LoVo (cell line): ENCODE results near the gene TSPAN9.

Experiments
- DNase-seq: peaks from one replicate; pipeline ENCODE4 v3.0.0-alpha.2; 2016; ENCODE audit warnings: low spot score

The TSPAN9 gene, protein sequence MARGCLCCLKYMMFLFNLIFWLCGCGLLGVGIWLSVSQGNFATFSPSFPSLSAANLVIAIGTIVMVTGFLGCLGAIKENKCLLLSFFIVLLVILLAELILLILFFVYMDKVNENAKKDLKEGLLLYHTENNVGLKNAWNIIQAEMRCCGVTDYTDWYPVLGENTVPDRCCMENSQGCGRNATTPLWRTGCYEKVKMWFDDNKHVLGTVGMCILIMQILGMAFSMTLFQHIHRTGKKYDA

DNA sequence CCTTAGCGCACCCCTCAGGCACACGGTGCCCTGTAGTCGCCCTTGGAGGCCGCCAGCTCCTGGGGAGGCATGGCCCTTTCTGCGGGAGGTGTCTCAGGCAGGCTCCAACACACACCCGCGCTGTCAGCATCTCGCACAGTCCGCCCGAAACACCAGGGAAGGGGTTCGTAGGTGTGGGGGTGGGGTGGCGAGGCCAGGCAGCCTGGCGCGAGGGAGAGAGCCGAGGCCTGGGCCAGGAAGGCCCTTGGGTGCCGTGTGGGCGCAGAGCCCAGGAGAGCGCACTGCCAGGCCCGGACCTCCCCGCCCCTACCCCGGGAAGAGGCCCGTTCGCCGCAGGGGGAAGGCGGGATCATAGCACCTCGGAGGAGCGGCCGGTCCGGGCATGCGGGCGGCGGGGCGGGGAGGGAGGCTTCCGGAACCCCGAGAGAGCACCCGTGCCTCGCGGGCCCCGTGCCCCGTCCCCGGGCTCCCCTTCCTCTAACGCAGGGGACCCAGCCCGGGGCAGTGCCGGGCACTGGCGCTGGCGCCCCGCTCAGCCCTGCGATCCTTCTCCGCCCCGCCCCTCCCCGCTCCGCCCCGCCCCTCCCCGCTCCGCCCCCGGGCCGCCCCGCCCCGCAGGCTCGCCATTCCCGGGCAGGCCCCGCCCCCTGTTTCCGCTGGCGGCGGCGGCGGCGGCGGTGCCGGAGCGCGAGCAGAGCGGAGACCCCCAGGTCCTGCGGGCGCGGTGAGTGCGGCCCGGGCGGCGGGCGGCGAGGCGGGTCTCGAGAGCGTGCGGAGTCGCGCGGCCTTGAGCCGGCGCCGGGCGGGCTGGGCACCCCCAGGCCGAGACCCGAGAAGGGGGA lies at the start of gene TSPAN9:
Gene TSPAN9 (plus strand): TSS at position 650 of the 842 bp plus-strand sequence. CDS start 123,815 bp downstream, outside the sequence.
- DNase-seq, result peak; percentile 83

DNA sequence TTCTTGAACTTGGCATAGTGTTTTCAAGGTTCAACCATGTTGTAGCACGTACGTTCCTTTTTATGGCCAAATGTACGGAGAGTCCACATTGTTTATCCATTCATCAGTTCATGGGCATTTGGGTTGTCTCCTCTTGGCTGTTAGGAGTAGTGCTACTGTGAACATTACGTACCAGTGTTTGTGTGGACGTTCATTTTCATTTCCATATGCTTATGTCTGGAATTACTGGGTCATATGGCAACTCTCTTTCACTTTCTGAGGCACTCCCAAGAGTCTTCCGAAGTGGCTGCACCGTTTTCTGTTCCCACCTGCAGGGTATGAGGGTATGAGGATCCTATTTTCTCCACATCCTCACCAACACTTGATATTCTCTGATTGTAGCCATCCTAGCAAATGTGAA lies 49.1 kb upstream of the TSPAN9 start:
- no peak for DNase-seq

DNA sequence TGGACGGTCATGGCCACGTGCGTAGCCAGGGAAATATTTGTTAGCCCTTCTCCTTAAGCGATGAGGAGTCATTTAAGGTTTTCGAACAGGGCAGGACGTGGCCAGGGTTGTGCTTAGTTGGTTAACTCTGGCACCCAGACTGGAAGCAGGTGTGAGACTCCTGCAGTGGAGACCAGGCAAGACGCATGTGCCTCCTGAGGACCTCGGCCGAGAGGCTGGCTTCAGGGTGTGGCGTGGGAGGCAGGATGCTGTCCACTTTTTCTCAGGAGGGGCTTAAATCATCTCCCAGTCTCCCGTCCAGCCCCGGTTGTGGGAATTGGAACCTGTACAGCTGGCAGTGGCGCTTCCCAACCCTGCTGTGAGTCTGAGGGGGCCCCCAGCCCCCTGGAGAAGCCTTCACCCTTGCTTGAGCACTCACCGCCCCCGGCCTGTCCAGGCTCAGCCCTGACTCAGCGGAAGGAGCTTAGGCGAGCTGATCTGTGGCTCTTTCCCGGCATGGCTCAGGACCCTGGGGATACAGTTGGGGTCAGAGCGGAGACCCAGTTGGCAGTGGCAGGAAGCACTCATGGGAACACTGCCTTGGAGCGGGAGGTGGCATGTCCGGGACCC lies 46.3 kb upstream of the TSPAN9 start:
- DNase-seq, result no peak

DNA sequence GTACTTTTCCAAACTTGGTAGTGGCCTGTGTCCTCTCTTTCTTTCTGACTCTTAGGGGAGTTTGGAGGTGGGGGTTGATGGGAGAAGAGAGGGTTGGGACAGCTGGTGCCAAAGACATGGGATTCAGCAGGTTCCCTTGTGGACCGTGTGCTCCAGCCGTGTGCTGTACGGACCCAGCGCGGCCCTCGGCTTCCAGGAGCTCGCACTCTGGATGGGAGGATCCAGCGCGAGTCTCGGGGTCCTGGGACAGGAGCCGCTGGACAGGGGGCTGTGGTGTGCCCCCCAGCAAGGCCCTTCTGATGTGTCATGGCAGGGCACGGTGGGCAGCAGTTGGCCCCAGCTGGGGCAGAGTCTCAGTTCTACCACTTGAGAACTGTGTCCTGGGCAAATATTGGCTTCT lies 45.0 kb upstream of the TSPAN9 start:
- DNase-seq, result no peak

DNA sequence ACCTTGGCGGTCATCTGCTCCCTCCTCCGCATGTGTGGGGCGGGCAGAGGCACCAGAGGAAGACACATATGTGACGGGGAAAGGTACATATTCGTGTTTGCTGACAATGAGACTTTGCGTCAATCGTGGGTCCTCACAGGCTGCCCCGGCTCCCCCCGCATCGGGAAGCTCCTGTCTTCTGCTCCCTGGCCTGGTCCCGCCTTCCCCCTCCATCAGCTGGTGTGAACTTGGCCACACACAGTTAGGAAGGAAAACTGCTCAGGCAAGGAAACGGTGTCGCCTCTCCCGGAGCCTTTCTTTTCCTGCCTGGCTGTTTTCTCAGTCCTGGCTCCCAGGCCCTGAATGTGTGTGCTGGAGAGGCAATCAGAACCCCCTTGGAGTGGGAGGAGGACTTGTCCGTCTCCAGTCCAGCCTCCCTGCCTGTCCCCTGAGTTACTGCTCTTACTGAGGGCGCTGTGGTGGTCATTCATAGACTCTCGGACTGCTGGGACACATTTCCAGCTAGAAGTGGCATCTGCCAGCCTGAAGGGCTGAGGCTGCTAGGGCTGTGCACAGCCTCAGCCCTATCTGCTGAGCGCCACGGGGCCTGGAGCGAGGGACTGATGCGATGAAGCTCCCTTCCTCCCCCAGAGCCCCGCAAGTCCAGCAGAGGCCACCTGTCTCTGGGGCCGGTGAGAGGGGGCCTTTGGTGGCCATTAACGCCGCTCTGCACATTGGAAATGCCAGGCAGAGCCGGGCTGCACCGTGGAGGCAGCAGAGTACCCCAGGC lies 44.2 kb upstream of the TSPAN9 start:
- DNase-seq, result no peak

DNA sequence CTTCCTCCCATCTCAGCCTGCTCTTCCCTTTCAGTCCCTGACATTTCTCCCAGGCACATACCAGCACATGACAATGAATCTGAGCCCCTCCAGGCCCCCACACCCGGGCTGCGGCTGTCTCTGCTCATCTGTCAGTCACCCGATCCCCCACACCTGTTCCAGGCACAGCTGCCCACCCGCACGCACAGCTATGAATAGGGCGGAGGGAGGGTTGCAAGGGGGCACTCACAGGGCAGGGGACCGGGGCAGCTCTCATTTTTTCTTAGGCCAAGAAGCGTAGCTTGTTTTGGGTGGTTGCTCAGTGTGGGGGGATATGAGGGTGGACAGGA lies 43.7 kb upstream of the TSPAN9 start:
- DNase-seq, result no peak

DNA sequence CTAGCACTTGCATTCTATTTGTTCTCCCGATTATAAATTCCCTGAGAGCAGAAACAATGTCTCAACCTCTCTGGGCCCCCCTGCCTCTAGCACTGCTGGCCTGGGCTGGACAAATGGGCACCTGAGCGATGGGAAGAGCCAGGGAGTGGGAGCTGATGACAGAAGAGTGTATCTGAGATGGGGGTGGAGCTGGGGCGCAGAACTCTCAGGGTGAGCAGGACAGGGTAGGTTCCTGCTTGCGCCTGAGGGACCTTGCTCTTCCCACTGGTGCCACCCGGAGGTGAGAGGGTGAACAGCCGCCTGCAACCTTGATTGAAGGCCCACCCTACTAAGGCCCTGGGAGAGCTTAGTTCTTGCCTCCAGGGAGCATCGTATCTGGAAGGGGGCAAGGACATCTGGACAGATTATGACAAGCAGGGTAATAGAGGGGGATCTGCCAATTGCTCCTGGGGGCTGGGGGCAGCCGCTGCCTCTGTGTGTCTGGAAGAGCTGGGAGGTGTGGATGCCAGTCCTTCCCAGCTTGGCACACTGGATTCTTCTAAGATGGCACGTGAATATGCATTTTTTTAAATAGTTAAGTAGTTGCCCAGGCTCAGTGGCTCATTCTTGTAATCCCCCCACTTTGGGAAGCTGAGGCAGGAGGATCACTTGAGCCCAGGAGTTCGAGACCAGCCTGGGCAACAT lies 43.0 kb upstream of the TSPAN9 start:
- peak; percentile 35 for DNase-seq

DNA sequence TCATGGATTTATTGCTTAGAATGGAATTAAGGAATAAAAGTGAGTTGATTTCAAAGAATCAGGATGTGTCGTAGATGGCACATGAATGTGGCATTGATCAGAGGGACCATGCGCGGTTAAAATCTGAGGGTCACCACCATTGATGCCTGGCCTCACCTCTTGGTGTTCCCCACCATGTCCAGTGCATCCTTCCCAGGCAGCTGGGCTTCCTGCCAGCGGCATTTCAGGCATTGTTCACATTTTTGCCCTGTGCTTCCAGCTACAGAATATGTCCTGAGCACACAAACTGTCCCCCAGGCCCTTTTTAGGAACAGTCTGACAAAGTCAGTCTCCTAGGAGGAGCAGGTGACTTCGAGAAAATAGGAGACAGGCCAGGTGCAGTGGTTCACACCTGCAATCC lies 42.0 kb upstream of the TSPAN9 start:
- DNase-seq, result no peak

DNA sequence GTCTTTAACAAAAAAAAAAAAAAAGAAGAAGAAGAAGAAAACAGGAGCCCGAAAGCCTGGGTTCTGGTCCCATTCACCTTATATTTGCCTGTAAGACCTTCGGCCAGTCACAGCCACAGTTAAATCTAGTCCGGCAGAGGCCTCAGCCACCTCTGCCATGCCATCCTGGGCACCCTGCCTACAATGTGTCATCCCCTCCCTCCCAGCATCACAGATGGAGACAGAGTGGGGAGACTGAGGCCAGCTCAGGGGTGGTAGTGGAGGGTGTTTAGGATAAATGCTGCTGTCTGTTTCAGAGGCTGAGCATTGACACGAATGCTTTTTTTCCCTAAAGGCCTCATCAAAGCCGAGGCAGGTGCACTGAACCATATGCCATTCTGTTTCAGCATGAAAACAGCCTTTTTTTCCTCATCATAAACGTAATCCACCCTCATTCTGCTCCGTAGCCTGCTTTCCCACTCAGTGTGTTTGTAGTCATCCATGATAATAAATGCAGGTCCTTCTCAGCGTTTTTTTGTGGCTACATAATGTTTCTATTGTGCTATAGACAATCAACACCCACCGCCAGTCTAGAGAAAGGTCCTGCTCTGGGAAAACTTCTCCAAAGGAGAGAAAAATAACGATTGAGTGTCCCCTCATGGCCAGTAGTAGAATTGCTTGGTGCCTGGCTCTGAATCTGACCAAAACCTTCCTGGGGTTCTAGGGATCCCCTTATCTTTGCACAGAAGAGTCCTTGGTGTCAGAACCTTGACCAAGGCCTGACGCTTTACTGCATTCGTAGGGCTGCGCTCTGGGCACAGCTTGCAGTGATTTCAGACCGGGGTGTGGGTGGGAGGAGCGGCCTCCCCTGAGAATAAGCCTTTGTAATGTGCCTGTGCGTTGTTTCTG lies 41.1 kb upstream of the TSPAN9 start:
- DNase-seq, result no peak

DNA sequence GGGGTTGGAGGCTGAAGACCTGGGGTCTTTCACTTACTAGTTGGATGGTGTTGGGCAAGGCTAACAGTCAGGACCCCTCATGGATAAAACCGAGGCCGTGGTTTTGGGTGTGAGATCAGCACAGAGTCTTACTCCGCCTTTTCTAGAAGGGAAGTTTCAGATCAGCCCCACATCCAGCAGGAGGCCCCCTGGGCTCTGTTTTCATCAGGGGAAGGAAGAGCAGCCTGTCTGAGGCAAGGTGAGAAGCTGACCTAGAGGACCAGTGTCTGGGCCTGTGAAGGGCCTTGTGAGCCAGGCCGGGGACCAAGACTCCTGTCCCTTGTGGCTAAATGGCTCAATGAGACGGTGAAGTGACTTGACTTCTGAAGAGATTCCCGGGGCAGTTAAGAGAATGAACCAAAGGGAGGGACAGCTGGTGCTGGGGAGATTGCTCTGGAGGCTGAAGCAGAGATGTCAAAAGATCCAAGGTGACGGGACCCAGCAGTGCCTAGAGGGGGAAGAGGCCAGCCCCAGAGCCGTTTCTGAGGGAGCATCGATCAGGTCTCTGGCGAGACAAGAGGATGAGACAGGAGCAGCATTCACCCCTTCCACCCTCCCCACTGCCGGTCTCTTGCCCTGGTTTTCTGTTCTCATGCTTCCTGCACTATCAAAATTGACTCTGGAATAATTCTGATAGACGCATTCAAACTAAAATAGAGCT lies 40.1 kb upstream of the TSPAN9 start:
- no peak for DNase-seq

DNA sequence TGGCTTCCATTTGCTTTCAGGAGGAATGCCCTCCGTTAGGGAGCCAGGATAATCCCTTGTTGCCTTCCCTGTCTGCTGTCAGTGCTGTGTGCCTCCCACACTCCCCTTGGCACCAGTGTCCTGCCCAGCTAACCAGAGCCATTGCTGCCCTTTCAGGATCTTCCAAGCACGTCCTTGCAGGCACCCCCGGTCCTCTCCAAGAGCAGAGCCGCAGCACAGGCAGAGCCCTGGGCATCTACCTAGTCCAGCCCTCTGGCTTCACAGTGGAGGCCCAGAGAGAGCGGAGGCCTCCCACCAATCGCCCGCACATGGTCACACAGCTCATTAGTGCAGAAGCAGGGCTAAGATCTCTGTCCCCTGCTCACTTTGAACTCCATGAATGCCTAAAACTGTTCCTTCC lies 39.0 kb upstream of the TSPAN9 start:
- DNase-seq, result no peak

DNA sequence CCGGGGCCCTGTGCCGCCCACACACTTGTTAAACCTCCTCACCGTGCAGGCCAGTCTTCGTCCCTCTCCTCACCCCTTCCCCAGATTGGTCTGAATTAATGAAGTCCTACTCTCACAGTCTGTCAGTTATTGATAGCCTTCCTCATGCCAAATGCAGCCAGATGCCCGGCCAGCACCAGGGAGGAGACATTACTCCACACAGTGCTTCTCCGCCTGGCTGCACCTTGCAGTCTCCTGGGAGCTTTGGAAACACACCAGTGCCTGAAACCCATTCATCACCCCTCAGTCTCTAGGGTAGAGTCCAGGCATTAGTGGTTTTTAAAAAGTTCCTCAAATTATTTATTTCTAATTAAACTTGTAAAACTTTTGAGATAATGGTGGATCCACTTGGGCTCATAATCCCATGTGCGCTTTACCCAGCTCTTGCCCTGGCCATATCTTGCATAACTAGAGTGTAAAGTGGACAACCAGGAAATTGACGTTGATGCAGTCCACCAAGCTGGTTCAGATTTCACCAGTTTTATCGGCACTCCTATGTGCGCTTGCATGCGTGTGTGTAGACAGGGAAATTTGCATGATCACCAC lies 38.2 kb upstream of the TSPAN9 start:
- no peak for DNase-seq

DNA sequence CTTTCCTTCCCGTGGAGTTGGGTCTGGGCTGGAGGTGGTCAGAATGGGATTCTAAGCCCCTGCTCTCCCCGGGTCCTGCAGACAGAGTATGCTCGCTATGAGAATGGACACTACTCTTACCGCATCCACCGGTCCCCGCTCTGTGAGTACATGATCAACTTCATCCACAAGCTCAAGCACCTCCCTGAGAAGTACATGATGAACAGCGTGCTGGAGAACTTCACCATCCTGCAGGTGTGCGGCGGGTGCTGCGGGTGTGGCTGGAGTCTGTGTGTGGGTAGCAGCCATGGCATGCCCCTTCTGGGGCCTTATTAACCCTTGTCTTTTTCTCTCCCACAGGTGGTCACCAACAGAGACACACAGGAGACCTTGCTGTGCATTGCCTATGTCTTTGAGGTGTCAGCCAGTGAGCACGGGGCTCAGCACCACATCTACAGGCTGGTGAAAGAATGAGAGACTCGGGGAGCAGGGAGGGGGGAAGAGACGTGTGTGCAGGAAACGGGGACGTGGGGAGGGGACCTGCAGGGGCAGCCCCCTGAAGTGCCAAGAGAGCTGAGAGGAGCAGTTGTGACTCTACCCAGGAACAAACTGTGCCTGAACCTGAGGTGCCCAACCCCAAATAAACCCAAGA lies 37.0 kb upstream of the TSPAN9 start:
- DNase-seq, result no peak

DNA sequence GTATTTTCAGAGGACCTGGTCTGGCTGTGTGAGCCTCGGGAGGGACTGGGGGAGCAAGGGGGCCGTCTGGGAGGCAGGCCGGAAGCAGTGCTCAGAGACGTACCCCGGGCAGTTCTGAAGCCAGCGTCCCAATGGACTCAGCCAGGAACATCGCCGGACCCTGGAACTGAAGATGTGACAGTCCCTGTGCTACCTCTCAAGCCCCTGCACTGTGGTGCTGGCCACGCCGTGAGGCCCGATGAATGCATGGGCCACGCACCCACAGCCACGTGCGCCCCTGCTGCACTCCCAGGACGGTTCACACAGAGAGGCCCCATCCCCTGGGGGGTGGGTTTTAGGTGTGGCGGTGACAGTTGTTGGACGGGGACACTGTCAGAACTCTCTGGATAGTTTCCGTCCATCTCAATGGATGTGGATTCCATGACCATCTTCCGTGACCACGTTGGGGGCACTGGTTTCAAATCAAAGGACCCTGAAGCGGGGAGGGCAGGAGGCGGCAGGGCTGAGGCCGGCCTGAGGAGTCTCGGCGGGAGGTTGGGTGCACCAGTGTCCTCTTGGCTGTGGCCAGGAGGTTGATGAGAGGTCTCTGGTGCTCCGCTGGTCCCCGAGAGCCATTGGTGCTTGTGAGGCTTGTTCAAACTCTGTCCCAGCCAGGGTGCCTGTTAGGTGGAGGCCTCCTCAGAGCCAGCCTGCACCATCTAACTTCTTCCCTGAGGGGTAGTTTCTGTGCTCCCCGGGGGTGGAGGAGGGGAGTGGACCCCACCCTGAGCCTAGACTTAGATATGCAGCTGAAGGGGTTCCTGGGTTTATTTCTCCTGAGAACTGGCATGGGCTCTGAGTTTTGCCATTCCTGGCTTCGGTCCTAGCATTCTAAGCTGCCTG lies 36.3 kb upstream of the TSPAN9 start:
- no peak for DNase-seq

DNA sequence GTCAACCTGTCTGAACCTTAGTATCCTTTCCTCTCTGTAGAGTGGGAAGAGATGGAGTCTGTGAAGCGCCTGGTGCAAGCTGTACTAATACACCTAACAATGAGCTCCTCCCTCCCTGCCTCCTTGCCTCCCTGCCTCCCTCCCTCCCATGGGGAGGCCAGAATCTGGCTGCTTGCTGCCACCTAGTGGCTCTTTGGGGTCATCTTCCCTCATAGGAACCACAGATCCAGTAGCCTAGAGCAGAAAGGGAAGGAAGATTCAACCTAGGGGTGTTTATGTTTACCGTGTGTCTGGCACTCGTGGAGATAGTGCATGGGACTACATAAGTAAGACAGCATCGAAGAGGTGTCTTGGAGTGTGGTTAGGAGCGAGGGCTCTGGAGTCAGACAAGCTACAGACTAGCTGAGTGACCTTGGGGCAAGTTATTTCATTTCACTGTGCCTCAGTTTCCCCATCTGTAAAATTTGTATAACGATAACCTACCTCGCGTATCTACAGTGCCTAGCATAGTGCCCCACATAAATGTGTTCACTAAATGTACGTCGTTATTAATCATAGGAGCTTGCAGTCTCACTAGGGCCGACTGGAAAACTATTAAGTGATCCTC lies 35.5 kb upstream of the TSPAN9 start:
- DNase-seq, result peak; percentile 61

DNA sequence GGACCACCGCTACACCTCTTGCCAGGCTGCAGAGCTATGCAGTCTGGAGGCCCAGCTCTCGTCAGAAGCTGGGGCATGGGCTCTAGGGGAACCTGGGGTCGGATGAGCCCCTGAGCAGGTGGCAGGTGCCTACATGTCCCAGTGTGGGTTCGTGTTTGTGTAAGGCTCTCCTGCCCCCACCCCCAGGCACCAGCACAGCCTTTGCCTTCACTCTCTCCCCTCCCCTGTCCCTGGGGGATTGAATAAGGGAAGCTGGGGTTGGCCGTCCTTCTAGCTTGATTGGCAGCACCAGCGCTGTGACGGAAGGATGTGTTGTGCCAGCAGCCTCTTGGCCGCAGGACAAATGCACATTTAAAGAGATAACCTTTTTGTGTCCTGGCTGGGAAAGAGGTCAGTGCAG lies 34.8 kb upstream of the TSPAN9 start:
- no peak for DNase-seq

DNA sequence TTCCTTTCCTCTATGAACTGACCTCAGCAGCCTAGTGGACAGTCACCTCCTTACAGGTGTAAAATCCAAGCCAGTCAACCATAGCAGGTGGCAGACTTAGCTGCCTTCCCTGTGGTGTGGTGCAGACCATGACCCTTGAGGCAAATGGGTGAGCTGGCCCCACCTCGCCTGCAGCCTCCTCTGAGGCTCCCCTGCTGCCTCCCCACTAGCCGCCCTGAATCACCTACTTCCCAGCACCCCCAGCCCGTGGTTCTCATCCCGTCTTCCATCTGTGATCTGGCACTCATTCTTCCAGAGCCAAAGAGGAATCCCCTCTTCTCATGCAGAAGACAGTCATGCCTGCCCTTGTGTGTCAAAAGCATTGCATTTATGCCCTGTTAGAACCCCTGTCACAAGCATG lies 34.4 kb upstream of the TSPAN9 start:
- DNase-seq, result no peak

DNA sequence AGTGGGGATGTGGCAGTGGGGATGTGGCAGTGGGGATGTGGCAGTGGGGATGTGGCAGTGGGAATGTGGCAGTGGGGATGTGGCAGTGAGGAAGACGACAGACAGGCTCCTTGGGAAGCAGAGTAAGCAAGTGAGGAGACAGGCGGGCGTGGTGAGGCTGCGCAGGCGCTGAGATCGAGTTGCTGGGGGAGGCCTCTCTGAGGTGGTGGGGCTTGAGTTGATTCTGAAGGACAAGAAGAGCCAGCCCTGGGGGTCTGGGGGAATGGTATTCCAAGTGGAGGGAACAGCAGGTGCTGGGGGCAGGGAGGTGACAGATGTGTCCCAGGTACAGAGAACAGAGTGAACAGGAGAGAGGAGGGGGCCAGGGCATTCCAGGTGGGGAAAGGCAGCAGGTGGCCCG lies 33.8 kb upstream of the TSPAN9 start:
- no peak for DNase-seq
